Right atrium auricular region (tissue), 2 donors: Measurements from ENCODE around the gene CLDN9. TPM values are rescaled to one million over a fixed set of nuclear protein-coding genes. Genes with fewer than 3 reads are reported as not detected.

Source experiments
- DNase-seq: peaks from one replicate; pipeline ENCODE4 v3.0.0-alpha.2; 2019; ENCODE audit warnings: low spot score
- H3K27ac ChIP-seq, 2 donors: fragments of 200-600 bp; sonication (generic); 1 replicate in 1 of 2; 2 replicates in 1 of 2; pipeline ENCODE4 v1.5.1; 2016 to 2019
- H3K27me3 ChIP-seq, 2 donors: fragments of 200-600 bp; sonication (generic); one replicate each; pipeline versions ENCODE4 v1.5.1 to v1.6.0; 2017 to 2019
- H3K36me3 ChIP-seq: fragments of 200-600 bp; sonication (generic); one replicate; pipeline ENCODE4 v1.5.1; 2016
- H3K4me1 ChIP-seq, 2 donors: fragments of 200-600 bp; sonication (generic); one replicate each; pipeline versions ENCODE4 v1.5.1 to v1.6.0; 2017 to 2019
- H3K4me3 ChIP-seq, 2 donors: fragments of 200-600 bp; sonication (generic); 1 replicate in 1 of 2; 2 replicates in 1 of 2; pipeline ENCODE4 v1.5.1; 2017 to 2019; ENCODE audit warnings: mild to moderate bottlenecking in 1 of 2, moderate library complexity in 1 of 2
- H3K9me3 ChIP-seq, 2 donors: fragments of 200-600 bp; sonication (generic); one replicate each; pipeline ENCODE4 v1.5.1; 2019
- total RNA-seq, 2 donors: library from RNA; depleted of rRNA; stranded (reverse); fragments of >200 nt; gene quantifications; one replicate each; pipeline ENCODE4 v1.1.0, GENCODE V29; 2016
- TF ChIP-seq, protein P1 (sequence below), 2 donors: fragments of 200-600 bp; sonication (generic); IDR thresholded peaks; one replicate each; pipeline ENCODE4 v1.5.1; 2019; ENCODE audit warnings: antibody characterized with exemption in 2 of 2

The CLDN9 gene
- total RNA-seq, 2 donors from 2014 or later = 0.39 TPM; not detected in 1

DNA sequence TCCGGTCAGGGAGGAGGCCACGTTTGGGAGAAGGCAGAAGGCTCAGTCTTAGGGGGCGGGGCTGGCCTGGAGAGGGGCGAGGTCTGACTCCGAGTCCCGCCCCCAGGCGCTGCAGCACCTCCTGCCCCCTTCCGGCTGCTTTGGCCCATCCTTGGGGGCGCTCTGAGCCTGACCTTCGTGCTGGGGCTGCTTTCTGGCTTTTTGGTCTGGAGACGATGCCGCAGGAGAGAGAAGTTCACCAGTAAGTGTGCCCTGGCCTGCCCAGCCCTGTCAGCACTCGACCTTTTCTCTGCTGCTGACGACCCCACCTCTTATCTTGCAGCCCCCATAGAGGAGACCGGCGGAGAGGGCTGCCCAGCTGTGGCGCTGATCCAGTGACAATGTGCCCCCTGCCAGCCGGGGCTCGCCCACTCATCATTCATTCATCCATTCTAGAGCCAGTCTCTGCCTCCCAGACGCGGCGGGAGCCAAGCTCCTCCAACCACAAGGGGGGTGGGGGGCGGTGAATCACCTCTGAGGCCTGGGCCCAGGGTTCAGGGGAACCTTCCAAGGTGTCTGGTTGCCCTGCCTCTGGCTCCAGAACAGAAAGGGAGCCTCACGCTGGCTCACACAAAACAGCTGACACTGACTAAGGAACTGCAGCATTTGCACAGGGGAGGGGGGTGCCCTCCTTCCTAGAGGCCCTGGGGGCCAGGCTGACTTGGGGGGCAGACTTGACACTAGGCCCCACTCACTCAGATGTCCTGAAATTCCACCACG is 8.9 kb downstream of the CLDN9 start:
- DNase-seq = peak; percentile 80
- peaks cover 0 to 11% of the 10 kb centered on the region in 2 donors for H3K27me3 ChIP-seq
- TF ChIP-seq, protein P1, sequence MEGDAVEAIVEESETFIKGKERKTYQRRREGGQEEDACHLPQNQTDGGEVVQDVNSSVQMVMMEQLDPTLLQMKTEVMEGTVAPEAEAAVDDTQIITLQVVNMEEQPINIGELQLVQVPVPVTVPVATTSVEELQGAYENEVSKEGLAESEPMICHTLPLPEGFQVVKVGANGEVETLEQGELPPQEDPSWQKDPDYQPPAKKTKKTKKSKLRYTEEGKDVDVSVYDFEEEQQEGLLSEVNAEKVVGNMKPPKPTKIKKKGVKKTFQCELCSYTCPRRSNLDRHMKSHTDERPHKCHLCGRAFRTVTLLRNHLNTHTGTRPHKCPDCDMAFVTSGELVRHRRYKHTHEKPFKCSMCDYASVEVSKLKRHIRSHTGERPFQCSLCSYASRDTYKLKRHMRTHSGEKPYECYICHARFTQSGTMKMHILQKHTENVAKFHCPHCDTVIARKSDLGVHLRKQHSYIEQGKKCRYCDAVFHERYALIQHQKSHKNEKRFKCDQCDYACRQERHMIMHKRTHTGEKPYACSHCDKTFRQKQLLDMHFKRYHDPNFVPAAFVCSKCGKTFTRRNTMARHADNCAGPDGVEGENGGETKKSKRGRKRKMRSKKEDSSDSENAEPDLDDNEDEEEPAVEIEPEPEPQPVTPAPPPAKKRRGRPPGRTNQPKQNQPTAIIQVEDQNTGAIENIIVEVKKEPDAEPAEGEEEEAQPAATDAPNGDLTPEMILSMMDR (IDR thresholded peaks at IDR 0.05) = peak in 1 of 2 donors; percentile 45
- peak overlapping the region; percentile 95 to 99 for H3K27ac ChIP-seq
- H3K36me3 ChIP-seq = peaks cover 5% of the 10 kb centered on the region
- peaks cover 0 to 56% of the 10 kb centered on the region in 2 donors for H3K4me1 ChIP-seq
- H3K4me3 ChIP-seq = peak overlapping the region; percentile 74 to 94
- no peaks in the 10 kb centered on the region for H3K9me3 ChIP-seq

DNA sequence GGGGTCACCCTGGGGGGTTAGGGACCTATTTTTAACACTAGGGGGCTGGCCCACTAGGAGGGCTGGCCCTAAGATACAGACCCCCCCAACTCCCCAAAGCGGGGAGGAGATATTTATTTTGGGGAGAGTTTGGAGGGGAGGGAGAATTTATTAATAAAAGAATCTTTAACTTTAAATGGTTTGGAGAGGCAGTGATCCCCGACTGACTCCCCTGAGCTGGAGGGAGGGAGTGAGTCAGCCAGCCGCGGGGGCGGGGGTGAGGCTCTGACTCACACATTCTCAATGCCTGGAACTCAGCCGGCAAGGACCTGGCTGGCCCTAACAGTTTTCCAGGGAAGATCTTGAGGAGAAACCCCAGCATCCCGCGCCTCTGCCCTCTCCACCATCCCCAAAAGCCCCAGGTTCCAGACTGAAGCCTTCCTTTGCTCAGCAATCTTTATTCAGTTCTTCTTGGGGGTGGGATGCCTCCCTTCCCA is 9.5 kb downstream of the CLDN9 start:
- Histone ChIP-seq H3K27ac (peak overlapping the region; percentile 95 to 99), H3K4me1 (peaks cover 0 to 56% of the 10 kb centered on the region in 2 donors), H3K9me3 (no peaks in the 10 kb centered on the region), H3K4me3 (peak overlapping the region; percentile 74 to 94), H3K36me3 (peaks cover 11% of the 10 kb centered on the region), H3K27me3 (peaks cover 0 to 11% of the 10 kb centered on the region in 2 donors)
- DNase-seq = peak; percentile 97
- TF ChIP-seq, protein P1 (IDR thresholded peaks at IDR 0.05) = no peak

DNA sequence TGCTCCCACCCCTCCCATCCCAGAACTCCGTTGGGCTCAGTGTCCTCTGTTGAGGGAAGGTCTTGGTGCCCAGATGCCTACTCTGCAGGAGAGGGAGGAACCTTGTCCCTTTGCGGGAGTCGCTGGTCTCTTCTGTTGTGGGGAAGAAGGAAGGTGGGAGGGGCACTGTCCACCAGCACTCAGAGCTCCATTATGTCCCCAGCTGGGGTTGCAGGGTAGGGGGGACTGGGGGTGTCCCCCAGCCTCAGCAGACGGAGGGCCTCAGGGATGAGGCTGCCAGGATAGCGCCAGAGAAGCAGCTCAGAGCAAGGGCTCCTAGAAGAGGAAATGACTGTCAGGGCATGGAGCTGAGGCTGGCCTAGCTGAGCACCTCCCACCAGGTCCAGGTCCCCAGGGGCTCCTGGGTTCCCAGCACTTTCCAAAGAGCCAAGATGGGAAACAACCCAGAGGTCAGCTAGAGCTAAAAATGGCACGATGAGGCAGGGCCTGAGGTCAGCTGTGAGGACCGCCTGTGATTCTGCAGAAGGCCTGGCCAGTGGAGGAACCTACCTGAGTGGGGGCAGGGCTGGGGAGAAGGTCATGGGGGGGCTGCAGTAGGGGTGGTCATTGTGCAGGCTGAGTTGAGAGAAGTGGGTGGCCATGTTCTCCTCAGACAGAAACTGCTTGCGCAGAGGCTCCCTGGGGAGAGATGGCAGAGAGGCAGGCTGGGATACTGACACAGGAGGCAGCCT is 10.1 kb downstream of the CLDN9 start:
- Histone ChIP-seq H3K4me3 (peak overlapping the region; percentile 46 to 74), H3K36me3 (peaks cover 13% of the 10 kb centered on the region), H3K9me3 (no peaks in the 10 kb centered on the region), H3K27ac (peak overlapping the region; percentile 95 to 99), H3K4me1 (peaks cover 0 to 54% of the 10 kb centered on the region in 2 donors), H3K27me3 (peaks cover 0 to 7% of the 10 kb centered on the region in 2 donors)
- TF ChIP-seq, protein P1 (IDR thresholded peaks at IDR 0.05) = no peak
- no peak for DNase-seq

DNA sequence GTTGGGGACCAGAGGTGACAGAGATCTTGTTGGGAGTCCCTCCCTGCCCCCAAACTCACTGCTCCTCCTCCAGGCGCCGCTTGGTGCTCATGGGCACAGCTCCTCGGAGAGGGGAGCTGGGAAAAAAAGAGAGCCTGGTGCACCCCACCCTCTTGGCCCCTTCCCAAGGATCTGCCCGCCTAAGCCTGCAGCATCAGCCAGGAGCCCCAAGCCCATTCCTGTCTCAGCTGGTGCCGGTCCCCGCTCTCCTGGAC is 10.6 kb downstream of the CLDN9 start:
- peak overlapping the region; percentile 46 to 74 for H3K4me3 ChIP-seq
- H3K27me3 ChIP-seq = peaks cover 0 to 2% of the 10 kb centered on the region in 2 donors
- peaks cover 13% of the 10 kb centered on the region for H3K36me3 ChIP-seq
- H3K4me1 ChIP-seq = peaks cover 0 to 51% of the 10 kb centered on the region in 2 donors
- DNase-seq = no peak
- no peaks in the 10 kb centered on the region for H3K9me3 ChIP-seq
- TF ChIP-seq, protein P1 (IDR thresholded peaks at IDR 0.05) = no peak
- peak overlapping the region; percentile 95 to 99 for H3K27ac ChIP-seq

DNA sequence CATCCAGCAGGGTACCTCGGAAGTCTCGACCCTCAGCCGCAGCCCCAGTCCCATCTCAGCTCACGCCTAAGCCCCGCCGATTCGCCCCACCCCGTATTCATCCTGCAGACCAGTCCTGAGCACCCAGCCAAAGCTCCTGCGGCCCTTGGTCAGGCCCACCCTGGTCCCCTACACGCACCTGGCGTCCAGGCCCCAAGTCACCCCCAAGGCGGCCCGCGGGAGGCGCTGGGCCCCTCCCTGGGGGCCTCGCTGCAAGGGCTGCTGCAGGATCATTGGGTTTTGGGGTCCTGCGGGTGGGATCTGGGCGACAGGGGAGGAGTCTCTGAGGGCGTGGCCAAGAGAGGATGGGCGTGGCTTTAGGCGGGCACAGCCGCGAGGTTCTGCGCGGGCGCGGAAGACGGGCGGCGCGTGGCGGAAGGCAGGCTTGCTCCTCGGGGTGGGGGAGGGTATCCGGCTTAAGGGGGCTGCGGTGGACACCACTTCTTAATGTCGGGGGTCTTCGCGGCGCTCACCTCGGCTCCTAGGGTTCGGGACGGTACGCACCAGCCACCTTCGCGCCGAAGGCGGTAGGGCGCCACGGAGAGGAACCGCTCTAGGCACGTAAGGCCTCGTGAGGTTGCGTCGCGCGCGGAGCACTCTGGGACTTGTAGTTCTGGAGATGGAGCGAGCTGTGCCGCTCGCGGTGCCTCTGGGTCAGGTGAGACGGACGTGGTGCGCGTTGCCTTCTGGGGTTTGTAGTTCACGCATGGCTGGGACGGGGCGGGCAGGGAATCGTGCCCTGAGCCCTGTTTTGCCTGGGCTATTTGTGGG is 11.2 kb downstream of the CLDN9 start, which contains the start of the genes HCFC1R1 and THOC6:
Gene HCFC1R1 (minus strand): TSS at position 274 of the 810 bp plus-strand sequence. CDS start 1 bp downstream, at position 273.
Gene THOC6 (plus strand): TSS at position 367 of the 810 bp plus-strand sequence. CDS start 292 bp downstream, at position 659.
- no peaks in the 10 kb centered on the region for H3K27me3 ChIP-seq
- peak within 1 kb of the TSS; percentile 95 to 99 for H3K27ac ChIP-seq
- H3K9me3 ChIP-seq = no peaks in the 10 kb centered on the region
- DNase-seq = peak; percentile 99
- TF ChIP-seq, protein P1 (IDR thresholded peaks at IDR 0.05) = peak in 1 of 2 donors; percentile 14
- peaks cover 13% of the 10 kb centered on the region for H3K36me3 ChIP-seq
- H3K4me1 ChIP-seq = peaks cover 0 to 55% of the 10 kb centered on the region in 2 donors
- peak within 1 kb of the TSS; percentile 46 to 74 for H3K4me3 ChIP-seq
